ENCODE measurements around the gene CLDN2.
"Not testable (repeated sequence)": the region's sequence is repeated elsewhere in the genome, so short reads cannot be mapped to it uniquely, and the experiment has no call there.

The CLDN2 gene

DNA sequence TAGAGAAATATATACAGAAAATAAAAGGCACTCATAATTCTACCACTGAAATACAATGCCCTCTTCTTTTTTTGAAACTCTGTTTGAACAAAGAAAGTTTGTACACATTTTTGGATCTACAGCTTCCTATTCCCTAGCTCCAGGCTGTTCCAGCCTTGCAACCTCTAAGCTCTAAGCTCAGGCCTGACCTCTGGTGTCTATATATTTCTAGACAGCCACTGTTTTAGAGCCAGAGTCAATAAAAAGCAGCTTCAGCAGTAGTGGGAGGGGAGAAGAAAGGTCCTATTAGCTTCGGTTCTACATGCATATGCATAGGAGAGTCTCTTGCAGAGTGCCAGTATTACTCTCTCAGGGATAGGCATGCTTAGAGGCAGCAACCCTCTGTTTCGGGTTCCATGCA, 39.7 kb downstream of the CLDN2 start:
- DNase-seq (ENCODE audit: low read depth in 2 of 2): no peak

- no peak for DNase-seq (ENCODE audit: low read depth in 2 of 2)
Observed at GRCh38 chrX:106963111-106963510, 42.9 kb downstream of the CLDN2 start.

GRCh38 chrX:106964290-106964689, 44.1 kb downstream of the CLDN2 start:
- no peak for DNase-seq (ENCODE audit: low read depth in 2 of 2)

DNA sequence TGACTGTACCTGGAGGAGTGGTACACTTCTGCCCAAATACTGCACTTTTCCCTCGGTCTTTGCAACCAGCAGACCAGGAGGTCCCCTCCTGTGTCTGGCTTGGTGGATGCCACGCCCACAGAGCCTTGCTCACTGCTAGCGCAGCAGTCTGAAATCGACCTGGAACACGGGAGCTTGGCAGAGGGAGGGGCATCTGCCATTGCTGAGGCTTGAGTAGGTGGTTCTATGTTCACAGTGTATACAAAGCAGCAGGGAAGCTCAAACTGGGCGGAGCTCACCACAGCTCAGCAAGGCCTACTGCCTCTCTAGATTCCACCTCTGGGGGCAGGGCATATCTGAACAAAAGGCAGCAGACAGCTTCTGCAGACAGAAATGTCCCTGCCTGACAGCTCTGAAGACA, 46.3 kb downstream of the CLDN2 start:
- DNase-seq (ENCODE audit: low read depth in 2 of 2): not testable (repeated sequence)

GRCh38 chrX:106972896-106973295, 52.7 kb downstream of the CLDN2 start:
- DNase-seq (ENCODE audit: low read depth in 2 of 2): no peak

DNA sequence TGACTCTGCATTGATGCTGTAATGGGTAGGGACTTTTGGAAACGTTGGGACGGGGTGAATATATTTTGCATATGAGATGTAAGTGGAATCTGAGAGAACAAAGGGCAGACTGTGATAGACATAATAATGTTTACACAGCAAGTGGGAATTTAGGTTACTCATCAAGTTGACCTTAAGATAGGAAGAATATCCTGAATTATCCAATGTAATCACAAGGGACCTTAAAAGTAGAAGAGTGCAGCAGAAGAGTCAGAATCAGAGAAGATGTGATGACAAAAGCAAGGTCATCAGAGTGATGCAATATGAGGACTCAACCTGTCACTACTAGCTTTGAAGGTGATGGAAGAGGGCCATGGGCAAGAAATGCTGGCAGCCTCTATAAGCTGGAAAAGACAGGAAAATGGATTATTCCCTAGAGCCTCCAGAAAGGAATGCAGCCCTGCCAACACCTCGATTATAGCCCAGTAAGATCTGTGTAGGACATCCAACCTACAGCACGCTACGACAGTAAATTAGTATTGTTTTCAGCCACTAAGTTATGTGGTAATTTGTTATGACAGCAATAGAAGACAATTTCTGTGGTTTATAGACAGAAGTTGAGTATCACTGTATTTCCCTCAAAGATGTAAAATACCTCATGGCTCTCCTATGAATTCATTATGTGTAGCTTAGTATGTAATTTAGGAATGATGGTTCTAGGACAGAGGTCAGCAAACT, 53.4 kb downstream of the CLDN2 start:
- DNase-seq (ENCODE audit: low read depth in 2 of 2): no peak

DNA sequence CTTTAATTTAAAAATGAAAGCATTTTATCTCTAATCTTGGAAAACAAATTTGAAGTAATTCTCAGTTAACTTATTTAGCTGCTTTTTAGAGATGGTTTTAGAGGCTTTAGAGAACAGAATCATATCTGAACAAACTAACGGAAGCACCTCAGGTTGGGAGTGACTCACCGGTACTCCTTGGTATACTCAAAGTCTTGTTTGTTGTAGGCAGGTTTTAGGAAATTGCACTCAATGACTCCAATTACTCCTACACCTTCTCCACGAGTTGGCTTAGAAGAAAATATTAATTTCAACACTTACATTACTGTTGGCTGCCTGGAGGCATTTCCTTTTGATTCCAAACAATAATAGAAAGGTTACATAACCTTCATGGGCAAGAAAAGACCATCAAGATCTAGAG, 56.2 kb downstream of the CLDN2 start:
- no peak for DNase-seq (ENCODE audit: low read depth in 2 of 2)
